Stimulated activated naive CD8-positive, alpha-beta T cell treated with anti-CD3 and anti-CD28 coated beads, Interleukin-15, amount 100 ng/mL, for 72 hours (primary cell): Measurements from ENCODE around the gene GLIS2.
"Not testable (repeated sequence)": the region's sequence is repeated elsewhere in the genome, so short reads cannot be mapped to it uniquely, and the experiment has no call there.

ENCODE experiments used
- ATAC-seq: fragments of 150-1000 bp; cut with Tn5 transposase; 2 replicates; pipeline ENCODE4 v1.10.0; 2021; ENCODE audit warnings: mild to moderate bottlenecking, moderate library complexity
- DNase-seq, 2 donors: peaks; one replicate each; pipeline ENCODE4 v3.0.0; 2021 to 2022
- H3K27ac Mint-ChIP-seq, 2 donors: one replicate each; pipeline ENCODE4 v1.8.0; 2022; ENCODE audit warnings: mild to moderate bottlenecking in 2 of 2, mixed read lengths in 2 of 2, moderate library complexity in 2 of 2
- H3K27me3 Mint-ChIP-seq: one replicate; pipeline ENCODE4 v1.8.0; 2022; ENCODE audit warnings: mixed read lengths
- H3K4me1 Mint-ChIP-seq: one replicate; pipeline ENCODE4 v1.8.0; 2022; ENCODE audit warnings: mild to moderate bottlenecking, mixed read lengths
- H3K4me3 Mint-ChIP-seq, 2 donors: one replicate each; pipeline ENCODE4 v1.8.0; 2022; ENCODE audit warnings: mild to moderate bottlenecking in 2 of 2, mixed read lengths in 2 of 2, moderate library complexity in 1 of 2
- H3K9me3 Mint-ChIP-seq, 2 donors: one replicate each; pipeline ENCODE4 v1.8.0; 2022; ENCODE audit warnings: mixed read lengths in 2 of 2

The GLIS2 gene

DNA sequence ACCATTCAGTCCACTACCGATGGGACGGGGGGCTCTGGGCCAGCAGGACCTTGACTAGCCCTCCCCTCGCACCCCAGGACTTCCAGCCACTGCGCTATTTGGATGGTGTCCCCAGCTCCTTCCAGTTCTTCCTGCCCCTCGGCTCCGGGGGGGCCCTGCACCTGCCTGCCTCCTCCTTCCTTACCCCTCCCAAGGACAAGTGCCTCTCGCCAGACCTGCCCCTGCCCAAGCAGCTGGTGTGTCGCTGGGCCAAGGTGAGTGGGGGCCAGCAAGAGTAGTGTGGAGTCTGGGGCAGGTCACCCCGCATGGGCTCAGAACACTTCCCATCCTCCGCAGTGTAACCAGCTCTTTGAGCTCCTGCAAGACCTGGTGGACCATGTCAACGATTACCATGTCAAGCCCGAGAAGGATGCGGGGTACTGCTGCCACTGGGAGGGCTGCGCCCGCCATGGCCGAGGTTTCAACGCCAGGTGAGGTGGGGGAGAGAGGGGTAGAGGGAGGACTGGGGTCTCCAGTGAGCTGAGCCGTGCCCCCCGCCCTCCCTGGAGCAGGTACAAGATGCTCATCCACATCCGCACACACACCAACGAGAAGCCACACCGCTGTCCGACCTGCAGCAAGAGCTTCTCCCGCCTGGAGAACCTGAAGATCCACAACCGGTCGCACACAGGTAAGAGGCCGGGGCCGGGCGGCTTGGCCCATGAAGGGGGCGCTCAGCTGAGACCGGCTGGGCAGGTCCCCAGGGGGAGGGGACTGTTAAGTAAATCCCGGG, 19.0 kb downstream of the GLIS2 start:
- Mint-ChIP-seq H3K27me3 (no peaks in the 10 kb centered on the region), H3K9me3 (no peaks in the 10 kb centered on the region), H3K27ac (no peak overlapping the region), H3K4me3 (no peak overlapping the region), H3K4me1 (no peaks in the 10 kb centered on the region)
- DNase-seq (no peak), ATAC-seq (no peak)

DNA sequence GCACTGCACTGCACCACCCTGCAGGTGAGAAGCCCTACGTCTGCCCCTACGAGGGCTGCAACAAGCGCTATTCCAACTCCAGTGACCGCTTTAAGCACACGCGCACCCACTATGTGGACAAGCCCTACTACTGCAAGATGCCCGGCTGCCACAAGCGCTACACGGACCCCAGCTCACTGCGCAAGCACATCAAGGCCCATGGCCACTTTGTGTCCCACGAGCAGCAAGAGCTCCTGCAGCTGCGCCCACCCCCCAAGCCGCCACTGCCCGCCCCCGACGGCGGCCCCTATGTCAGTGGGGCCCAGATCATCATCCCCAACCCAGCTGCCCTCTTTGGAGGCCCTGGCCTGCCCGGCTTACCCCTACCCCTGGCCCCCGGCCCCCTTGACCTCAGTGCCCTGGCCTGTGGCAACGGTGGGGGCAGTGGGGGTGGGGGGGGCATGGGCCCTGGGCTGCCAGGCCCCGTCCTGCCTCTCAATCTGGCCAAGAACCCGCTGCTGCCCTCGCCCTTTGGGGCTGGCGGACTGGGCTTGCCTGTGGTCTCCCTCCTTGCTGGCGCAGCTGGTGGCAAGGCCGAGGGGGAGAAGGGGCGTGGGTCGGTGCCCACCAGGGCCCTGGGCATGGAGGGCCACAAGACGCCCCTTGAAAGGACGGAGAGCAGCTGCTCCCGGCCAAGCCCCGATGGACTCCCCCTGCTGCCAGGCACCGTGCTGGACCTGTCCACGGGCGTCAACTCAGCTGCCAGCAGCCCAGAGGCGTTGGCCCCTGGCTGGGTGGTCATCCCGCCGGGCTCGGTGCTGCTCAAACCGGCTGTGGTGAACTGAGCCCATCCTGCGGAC, 21.1 kb downstream of the GLIS2 start:
- H3K27me3 Mint-ChIP-seq: no peaks in the 10 kb centered on the region

DNA sequence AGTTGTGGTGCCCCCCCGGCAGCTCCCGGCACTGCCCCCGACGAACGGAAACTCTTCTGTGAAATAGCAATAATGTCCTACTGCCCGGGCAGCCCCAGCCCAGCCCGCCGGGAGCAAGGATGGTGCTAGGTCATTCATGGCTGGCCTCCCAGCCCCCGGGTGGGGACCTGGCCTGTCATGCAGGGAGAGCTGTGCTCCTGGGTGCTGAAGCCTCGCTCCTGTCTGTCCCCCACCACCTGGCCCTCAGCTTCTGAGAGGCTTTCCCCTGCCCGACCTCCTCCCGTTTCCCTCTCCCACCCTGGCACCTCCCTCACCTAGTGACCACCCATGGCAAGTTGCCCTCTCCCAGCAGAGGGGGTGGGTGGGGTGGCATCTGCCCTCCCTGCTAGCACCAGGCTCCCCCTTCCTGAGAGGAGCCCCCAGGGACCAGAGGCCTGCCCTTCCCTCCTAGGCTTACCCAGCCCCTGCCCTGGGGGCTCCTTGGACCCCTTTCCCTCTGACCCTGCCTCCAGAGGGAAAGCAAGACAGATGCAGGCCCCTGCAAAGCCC, 21.7 kb downstream of the GLIS2 start:
- DNase-seq: no peak
- no peaks in the 10 kb centered on the region for H3K4me1 Mint-ChIP-seq
- peak; percentile 12 for ATAC-seq
- H3K27ac Mint-ChIP-seq: peak overlapping the region in 1 of 2 donors; percentile 67
- H3K9me3 Mint-ChIP-seq: no peaks in the 10 kb centered on the region
- no peak overlapping the region for H3K4me3 Mint-ChIP-seq
- H3K27me3 Mint-ChIP-seq: no peaks in the 10 kb centered on the region

More for the DNA sequence above, 21.1 kb downstream of the GLIS2 start:
- Mint-ChIP-seq H3K9me3 (no peaks in the 10 kb centered on the region), H3K4me1 (no peaks in the 10 kb centered on the region), H3K4me3 (no peak overlapping the region), H3K27ac (no peak overlapping the region)
- DNase-seq (no peak), ATAC-seq (peak; percentile 26)

DNA sequence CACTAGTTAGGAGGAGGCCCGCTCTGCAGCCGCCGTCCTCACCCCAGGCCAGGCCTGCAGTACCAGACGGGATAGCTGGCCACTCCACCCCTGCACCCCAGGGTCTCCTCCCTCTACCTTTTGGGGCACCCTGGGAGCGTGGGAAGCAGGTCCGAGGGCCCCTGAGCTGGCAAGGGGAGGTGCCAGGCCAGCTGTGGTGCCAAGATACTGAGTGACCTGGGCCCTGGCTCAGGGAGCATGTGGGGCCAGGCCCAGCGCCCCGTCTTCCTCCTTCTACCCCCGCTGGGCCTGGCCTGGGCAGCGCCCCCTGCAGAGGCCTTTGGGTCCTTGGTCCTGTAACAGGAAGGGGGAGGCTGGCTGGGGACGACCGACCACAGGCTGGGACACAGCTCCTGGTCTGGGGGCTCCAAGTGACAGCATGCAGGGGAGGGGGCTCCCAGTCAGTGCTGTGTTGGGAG, 22.3 kb downstream of the GLIS2 start:
- H3K9me3 Mint-ChIP-seq: no peaks in the 10 kb centered on the region

DNA sequence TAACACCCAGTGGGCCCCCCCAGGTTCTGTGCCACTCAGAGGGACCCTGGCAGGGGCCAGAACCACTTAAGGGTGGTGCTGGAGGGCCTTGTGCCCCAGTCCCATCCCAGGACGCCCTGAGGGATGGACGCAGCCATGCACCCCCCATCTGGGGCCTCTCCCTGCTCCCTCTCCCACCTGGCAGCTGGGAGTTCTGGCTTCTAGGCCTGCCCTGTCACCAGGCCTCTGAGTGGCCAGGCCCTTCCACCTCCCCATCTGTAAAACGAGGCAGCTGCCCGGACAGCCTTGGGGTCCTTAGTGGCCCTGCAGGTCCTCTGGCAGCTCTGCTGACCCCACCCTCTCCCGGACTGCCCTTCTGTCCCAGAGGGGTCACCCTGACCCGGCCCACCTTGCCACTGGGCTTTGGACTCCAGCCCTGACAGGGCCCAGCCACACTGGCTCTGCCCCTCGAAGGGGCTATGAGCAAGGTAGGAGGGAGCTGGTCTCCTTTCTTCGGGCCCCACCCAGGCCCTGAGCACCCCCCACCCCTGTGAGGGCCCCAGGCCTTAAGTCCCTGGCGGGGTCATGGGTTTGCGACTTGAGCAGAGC, 22.9 kb downstream of the GLIS2 start:
- Mint-ChIP-seq H3K27ac (no peak overlapping the region), H3K27me3 (no peaks in the 10 kb centered on the region)

More for the DNA sequence above, 22.3 kb downstream of the GLIS2 start:
- peak; percentile 13 for ATAC-seq
- no peak for DNase-seq
- no peaks in the 10 kb centered on the region for H3K4me1 Mint-ChIP-seq
- H3K27me3 Mint-ChIP-seq: no peaks in the 10 kb centered on the region
- peak overlapping the region in 1 of 2 donors; percentile 67 for H3K27ac Mint-ChIP-seq
- H3K4me3 Mint-ChIP-seq: no peak overlapping the region

DNA sequence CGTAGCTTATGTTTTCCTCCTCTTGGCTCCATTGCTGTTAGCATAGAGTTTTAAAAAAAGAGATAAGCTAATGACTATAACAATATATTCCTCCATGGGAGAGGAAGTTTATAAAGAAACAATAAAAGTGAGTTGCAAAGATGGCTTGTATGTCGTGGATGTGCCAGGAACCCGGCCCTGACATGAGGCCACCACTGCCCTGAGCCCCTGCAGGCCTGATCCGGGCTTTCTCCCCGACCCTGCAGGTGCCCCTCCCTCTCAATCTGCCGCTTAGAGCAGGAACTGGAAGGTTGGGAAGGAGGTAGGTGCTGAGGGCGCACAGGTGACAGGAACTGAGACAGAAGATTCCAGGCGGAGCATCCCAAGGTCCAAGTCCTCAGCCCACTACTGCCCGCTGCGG, 23.6 kb downstream of the GLIS2 start:
- Mint-ChIP-seq H3K27me3 (no peaks in the 10 kb centered on the region), H3K9me3 (no peaks in the 10 kb centered on the region), H3K27ac (no peak overlapping the region), H3K4me3 (no peak overlapping the region), H3K4me1 (peaks cover 4% of the 10 kb centered on the region)
- DNase-seq (no peak), ATAC-seq (no peak)

More for the DNA sequence above, 22.9 kb downstream of the GLIS2 start:
- DNase-seq (no peak), ATAC-seq (no peak)
- H3K9me3 Mint-ChIP-seq: no peaks in the 10 kb centered on the region
- H3K4me3 Mint-ChIP-seq: no peak overlapping the region
- peaks cover 2% of the 10 kb centered on the region for H3K4me1 Mint-ChIP-seq

DNA sequence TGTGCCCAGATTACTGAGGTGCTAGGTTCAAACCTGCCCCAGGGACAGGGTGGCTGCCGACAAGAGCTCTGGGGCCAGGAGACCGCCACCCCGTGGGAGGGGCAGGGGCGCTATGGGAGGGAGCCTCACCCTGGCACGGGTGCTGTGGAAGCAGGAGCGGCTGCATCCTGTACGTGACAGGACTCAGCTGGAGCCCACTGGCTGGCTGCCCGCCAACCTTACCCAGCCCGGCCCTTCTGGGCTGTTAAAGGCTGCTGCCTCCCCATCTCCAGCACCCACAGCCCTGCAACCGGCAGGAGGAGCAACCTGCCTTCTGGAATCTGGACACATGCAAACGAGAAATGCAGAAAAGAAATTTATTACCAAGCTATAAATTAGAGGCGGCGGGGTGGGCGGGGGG, 24.0 kb downstream of the GLIS2 start:
- Mint-ChIP-seq H3K27ac (no peak overlapping the region), H3K9me3 (no peaks in the 10 kb centered on the region), H3K4me1 (peaks cover 4% of the 10 kb centered on the region), H3K27me3 (no peaks in the 10 kb centered on the region), H3K4me3 (no peak overlapping the region)
- ATAC-seq (no peak), DNase-seq (no peak)

DNA sequence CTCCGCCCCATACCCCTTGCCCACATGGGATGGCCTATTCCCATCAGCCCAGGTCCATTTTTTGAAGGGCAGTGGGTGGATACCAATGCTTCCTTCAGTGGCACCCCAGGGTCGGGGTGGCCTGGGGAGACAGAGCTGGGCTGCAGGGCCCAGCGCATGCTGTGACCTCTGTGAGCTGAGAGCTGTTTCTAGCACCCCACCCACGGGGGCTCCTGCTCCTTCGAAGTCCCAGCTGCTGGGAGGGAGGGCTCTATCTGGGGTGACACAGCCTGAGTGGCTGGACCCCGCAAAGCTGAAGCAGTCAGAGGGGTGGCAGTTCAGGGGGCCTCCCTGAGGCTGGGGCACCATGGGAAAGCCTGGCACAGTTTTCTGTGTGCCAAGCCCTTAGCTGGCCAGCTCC, 24.6 kb downstream of the GLIS2 start:
- Mint-ChIP-seq H3K27me3 (no peaks in the 10 kb centered on the region), H3K27ac (no peak overlapping the region), H3K4me1 (peaks cover 4% of the 10 kb centered on the region), H3K9me3 (no peaks in the 10 kb centered on the region), H3K4me3 (no peak overlapping the region)
- ATAC-seq: no peak
- DNase-seq: no peak

DNA sequence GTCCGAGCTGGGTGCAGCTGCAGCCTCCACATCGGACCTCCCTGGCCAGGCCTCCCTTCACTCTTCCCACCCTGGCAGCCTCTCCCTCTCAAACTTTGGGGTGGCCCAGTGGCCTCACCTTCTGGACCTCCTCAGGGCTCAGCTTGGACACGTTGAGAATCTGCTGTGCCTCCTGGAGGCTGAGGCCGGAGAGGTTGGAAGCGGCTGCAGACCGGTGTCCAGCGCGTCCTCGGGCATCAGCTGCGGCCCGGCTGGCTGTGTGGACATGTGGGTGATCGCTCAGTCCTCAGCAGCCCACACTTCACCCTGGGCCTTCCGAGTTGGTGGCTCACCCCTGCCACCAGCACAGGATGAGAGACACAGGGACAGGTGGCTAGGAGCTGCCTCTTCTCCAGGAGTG, 25.4 kb downstream of the GLIS2 start:
- no peak for ATAC-seq
- Mint-ChIP-seq H3K4me1 (peaks cover 4% of the 10 kb centered on the region), H3K27ac (no peak overlapping the region), H3K4me3 (no peak overlapping the region), H3K27me3 (no peaks in the 10 kb centered on the region), H3K9me3 (no peaks in the 10 kb centered on the region)
- DNase-seq: no peak

DNA sequence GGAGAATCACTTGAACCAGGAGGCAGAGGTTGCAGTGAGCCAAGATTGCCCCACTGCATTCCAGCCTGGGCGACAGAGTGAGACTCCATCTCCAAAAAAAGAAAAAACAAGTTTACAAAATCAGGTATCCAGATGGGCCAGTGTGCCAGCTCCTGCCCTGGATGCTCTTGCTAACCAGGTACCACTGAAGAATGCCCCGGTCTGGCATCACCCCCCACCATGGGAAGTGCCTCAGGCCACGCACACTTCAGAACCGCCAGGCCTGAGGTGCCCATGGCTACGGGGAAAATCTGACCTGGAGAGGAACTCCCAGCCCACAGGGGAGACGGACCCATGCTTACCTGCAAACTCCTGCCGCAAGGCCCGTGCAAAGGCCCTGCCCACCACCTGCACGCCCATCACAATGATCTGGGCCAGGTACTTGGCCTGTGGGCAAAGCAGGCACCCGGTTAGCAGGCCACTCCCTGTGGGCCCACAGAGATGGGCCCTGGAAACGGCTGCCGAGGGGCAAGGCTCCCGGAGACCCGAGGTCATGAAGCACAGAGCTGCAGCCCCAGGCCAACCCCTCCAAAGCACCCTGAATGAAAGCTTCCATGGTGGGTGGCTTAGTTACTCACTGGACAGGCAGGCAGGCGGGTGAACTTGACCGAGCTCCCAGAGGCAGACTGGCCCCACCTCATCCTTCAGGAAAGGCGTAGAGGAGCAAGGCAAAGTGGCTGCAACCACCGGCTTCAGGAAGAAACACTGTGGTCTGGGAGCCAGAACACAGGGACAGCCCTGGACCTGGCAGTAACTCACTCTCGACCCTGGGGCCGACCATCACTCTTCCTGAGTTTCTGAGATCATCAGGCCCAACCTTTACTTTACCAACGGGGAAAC, 27.2 kb downstream of the GLIS2 start:
- Mint-ChIP-seq H3K9me3 (no peaks in the 10 kb centered on the region), H3K27ac (peak overlapping the region in 1 of 2 donors; percentile 93), H3K4me1 (peaks cover 15% of the 10 kb centered on the region), H3K27me3 (no peaks in the 10 kb centered on the region), H3K4me3 (no peak overlapping the region)
- DNase-seq: no peak
- ATAC-seq: no peak

DNA sequence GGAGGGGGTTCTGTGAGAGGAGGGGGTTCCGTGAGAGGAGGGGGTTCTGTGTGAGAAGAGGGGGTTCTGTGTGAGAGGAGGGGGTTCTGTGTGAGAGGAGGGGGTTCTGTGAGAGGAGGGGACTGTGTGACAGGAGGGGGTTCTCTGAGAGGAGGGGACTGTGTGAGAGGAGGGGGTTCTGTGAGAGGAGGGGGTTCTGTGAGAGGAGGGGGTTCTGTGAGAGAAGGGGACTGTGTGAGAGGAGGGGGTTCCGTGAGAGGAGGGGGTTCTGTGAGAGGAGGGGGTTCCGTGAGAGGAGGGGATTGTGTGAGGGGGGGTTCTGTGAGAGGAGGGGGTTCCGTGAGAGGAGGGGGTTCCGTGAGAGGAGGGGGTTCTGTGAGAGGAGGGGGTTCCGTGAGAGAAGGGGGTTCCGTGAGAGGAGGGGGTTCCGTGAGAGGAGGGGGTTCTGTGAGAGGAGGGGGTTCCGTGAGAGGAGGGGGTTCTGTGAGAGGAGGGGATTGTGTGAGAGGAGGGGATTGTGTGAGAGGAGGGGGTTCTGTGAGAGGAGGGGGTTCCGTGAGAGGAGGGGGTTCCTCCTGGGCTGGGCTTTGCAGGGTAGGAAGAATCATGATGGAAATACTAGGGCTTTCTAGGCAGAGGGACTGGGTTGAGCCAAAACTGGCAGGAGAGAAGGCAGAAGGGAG, 28.6 kb downstream of the GLIS2 start:
- not testable (repeated sequence) for H3K27ac Mint-ChIP-seq, DNase-seq, H3K27me3 Mint-ChIP-seq, H3K4me3 Mint-ChIP-seq, H3K9me3 Mint-ChIP-seq, ATAC-seq
- H3K4me1 Mint-ChIP-seq: peaks cover 23% of the 10 kb centered on the region

DNA sequence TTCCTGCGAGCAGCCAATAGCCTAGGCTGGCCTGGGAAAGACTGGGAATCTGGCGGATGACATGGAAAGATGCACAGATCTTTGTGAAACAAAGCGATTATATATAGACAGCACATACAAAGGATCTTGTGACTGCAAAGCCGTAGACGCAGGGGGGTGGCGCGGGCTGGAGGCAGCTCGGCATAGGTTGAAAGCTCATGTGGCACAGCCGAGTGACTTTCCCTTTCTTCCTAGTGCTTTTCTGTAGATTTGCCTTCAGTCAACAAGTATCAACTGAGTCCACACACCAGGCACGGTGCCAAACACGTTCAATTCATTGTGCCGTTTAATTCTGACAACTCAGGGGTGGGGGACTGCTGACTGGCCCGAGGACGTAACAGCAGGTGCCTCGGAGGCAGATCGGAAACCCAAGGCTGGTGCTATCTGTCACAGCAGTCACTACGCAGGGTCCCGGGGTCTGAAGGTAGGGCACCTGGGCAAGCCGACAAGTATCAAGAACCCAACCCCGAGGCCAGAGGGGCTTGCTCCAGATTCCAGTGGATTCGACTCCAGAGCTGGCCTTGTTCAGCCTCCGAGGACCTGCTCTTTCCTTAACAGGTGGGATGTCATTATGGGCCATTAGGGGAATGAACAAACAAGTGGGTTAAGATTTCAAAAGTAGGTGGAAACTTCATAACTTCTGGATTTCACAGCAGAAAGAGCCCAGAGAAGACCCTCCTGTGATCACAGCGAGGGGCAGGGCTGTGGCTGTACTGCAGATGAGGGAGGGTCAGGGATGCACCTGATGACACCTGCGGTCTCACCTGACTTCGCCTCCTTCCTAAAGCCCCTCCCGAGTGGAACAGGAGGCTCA, 29.3 kb downstream of the GLIS2 start:
- Mint-ChIP-seq H3K9me3 (no peaks in the 10 kb centered on the region), H3K27ac (no peak overlapping the region), H3K4me1 (peaks cover 28% of the 10 kb centered on the region), H3K27me3 (no peaks in the 10 kb centered on the region), H3K4me3 (no peak overlapping the region)
- ATAC-seq (no peak), DNase-seq (no peak)

DNA sequence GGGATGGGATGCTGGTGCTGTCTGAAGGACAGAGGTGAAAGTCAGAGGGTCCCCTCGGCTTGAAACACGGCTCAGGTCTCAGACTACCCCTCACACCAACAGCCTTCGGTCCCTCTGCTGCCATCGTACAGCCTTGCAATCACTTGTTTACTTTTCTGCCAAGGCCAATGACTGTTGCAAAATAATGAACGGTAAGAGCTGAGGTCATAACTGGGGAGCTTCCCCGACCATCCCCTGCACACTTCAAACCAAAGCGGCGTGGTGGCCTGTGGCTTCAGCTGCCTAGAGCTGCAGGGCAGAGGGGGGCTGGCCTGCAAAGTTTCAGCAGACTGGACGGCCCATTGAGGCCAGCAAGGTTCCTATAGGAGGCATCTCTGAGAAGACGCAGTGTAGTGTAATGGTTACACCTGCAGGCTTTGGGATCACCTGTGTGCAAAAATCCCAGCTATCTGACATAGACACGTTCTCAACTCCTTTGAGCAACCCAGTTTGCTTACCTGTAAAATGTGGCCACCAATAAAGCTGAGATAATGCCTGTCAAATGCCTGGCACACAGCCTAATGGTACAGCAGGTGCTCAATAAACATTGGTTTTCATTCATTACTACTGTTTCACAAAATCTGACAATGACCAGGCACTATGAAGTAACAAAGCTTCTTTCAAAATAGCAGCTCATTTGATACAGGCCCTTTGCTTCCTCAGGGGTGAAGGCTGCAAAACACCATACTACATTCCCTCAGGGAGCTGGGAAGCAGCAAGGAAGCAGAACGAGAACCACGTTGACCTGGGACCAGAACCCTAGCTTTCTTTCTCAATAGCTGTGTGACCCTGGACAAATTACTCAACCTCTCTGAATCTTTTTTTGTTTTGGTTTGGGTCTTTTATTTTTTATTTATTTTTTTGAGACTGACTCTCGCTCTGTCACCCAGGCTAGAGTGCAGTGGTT, 30.2 kb downstream of the GLIS2 start:
- H3K4me3 Mint-ChIP-seq: no peak overlapping the region

More for the DNA sequence above, 30.2 kb downstream of the GLIS2 start:
- peaks cover 29% of the 10 kb centered on the region for H3K4me1 Mint-ChIP-seq
- peak overlapping the region in 1 of 2 donors; percentile 74 for H3K27ac Mint-ChIP-seq
- DNase-seq: no peak
- no peaks in the 10 kb centered on the region for H3K27me3 Mint-ChIP-seq
- H3K9me3 Mint-ChIP-seq: no peaks in the 10 kb centered on the region
- ATAC-seq: no peak
